GM12878 (cell line): ENCODE results near the gene GPER1. TPM values are rescaled to one million over a fixed set of nuclear protein-coding genes. Genes with fewer than 3 reads are reported as not detected.

Experiments
- CEBPB ChIP-seq, 2 experiments: fragments of 150-350 bp in 1 of 2; IDR thresholded peaks; 2 replicates each; pipeline ENCODE4 v1.6.1; 2012 to 2014; ENCODE audit warnings: low read depth in 2 of 2, low read length in 2 of 2, borderline replicate concordance in 1 of 2, inconsistent platforms in 1 of 2
- FOS ChIP-seq: IDR thresholded peaks from 3 replicates; pipeline ENCODE4 v1.6.1; 2011; ENCODE audit warnings: borderline replicate concordance; ENCODE audit not compliant: insufficient read length; ENCODE audit errors: extremely low read depth
- HDAC6 ChIP-seq: fragments of 200-600 bp; sonication (generic); IDR thresholded peaks from one replicate; pipeline ENCODE4 v1.8.0; 2017; ENCODE audit warnings: antibody characterized with exemption; ENCODE audit not compliant: unreplicated experiment
- IKZF1 ChIP-seq: fragments of 450-650 bp; conservative IDR thresholded peaks from 2 replicates; pipeline ENCODE4 v1.6.1; 2017; ENCODE audit warnings: antibody characterized with exemption, mild to moderate bottlenecking
- MTA3 ChIP-seq: IDR thresholded peaks from 2 replicates; pipeline ENCODE4 v1.6.1; 2012; ENCODE audit warnings: low read length, inconsistent platforms, borderline replicate concordance
- ZNF217 ChIP-seq: fragments of 450-650 bp; IDR thresholded peaks from 2 replicates; pipeline ENCODE4 v1.6.1; 2017; ENCODE audit warnings: antibody characterized with exemption, mild to moderate bottlenecking
- ZNF622 ChIP-seq: fragments of 450-650 bp; IDR thresholded peaks from 2 replicates; pipeline ENCODE4 v1.6.1; 2017; ENCODE audit warnings: mild to moderate bottlenecking, inconsistent platforms
- polyA plus RNA-seq, 11 experiments: library from polyadenylated mRNA; depleted of rRNA in 4 of 11; unstranded in 6 of 11; stranded (reverse) in 5 of 11; fragments of >200 nt; fragmentation: Nextera tagmentation in 4 of 11; fragmentation: Illumina TruSeq in 1 of 11; extraction: Ambion mirVana in 4 of 11; extraction: Trizol in 1 of 11; gene quantifications; 1 replicate in 1 of 11; 2 replicates in 10 of 11; pipeline versions ENCODE4 v1.2.1 to v1.2.3, GENCODE V29; 2011 to 2016; ENCODE audit warnings: inconsistent platforms in 2 of 11, missing spikeins in 2 of 11, low read depth in 1 of 11
- total RNA-seq, 4 experiments: library from RNA; depleted of rRNA in 3 of 4; stranded (reverse); fragments of >200 nt in 3 of 4; fragmentation: Illumina TruSeq in 1 of 4; extraction: Trizol in 1 of 4; gene quantifications; 2 replicates each; pipeline versions ENCODE4 v1.2.1 to v1.2.3, GENCODE V29; 2013 to 2021
- TF ChIP-seq, protein P1 (sequence below): fragments of 450-650 bp; IDR thresholded peaks from 2 replicates; pipeline ENCODE4 v1.6.1; 2017; ENCODE audit warnings: antibody characterized with exemption, mild to moderate bottlenecking, moderate library complexity
- TF ChIP-seq, protein P2 (sequence below), 3 experiments: IDR thresholded peaks in 2 of 3; conservative IDR thresholded peaks in 1 of 3; 2 replicates each; pipeline ENCODE4 v1.5.1; 2011; ENCODE audit warnings: low read depth in 3 of 3, low read length in 3 of 3, mild to moderate bottlenecking in 3 of 3, control low read depth in 2 of 3, moderate library complexity in 2 of 3, inconsistent platforms in 1 of 3, mixed read lengths in 1 of 3; ENCODE audit not compliant: control insufficient read depth in 2 of 3, insufficient read depth in 1 of 3; ENCODE audit errors: extremely low read depth in 1 of 3

Gene GPER1
- total and polyA plus RNA-seq, 10 of the 15 experiments (the other 5 are each of a cell fraction or from before 2014, with no cell fraction given): 0.03 to 6.5 (median 2.6) TPM

DNA sequence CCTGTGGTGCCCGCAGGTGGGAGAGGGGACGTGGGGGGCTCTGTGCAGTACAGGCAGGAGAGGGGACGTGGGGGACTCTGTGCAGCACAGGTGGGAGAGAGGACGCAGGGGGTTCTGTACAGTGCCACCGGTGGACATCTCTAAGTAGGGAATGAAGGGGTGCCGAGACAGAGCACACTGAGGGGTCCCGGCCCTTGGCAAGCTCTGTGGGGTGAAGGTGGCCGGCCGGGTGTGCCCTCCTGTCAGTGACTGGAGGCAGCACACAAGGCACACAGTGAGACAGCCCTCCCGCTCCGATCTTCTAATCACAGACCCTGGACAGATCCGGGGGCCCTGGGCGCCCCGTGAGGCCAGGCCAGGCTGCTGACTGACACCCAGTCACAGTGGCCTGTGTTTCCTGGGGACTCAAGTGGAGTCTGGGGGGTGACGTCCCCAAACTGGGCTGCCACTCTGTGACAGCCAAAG is 32.4 kb upstream of the GPER1 start (continued):
- TF ChIP-seq, protein P1, sequence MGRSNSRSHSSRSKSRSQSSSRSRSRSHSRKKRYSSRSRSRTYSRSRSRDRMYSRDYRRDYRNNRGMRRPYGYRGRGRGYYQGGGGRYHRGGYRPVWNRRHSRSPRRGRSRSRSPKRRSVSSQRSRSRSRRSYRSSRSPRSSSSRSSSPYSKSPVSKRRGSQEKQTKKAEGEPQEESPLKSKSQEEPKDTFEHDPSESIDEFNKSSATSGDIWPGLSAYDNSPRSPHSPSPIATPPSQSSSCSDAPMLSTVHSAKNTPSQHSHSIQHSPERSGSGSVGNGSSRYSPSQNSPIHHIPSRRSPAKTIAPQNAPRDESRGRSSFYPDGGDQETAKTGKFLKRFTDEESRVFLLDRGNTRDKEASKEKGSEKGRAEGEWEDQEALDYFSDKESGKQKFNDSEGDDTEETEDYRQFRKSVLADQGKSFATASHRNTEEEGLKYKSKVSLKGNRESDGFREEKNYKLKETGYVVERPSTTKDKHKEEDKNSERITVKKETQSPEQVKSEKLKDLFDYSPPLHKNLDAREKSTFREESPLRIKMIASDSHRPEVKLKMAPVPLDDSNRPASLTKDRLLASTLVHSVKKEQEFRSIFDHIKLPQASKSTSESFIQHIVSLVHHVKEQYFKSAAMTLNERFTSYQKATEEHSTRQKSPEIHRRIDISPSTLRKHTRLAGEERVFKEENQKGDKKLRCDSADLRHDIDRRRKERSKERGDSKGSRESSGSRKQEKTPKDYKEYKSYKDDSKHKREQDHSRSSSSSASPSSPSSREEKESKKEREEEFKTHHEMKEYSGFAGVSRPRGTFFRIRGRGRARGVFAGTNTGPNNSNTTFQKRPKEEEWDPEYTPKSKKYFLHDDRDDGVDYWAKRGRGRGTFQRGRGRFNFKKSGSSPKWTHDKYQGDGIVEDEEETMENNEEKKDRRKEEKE: no peak
- TF ChIP-seq FOS (no peak), HDAC6 (no peak), IKZF1 (no peak), ZNF217 (no peak), ZNF622 (no peak), CEBPB (IDR thresholded peaks at IDR 0.05; ENCODE audit: borderline replicate concordance in 1 of 2, low read depth in 2 of 2, low read length in 2 of 2) (no peak), MTA3 (no peak)
- TF ChIP-seq, protein P2, sequence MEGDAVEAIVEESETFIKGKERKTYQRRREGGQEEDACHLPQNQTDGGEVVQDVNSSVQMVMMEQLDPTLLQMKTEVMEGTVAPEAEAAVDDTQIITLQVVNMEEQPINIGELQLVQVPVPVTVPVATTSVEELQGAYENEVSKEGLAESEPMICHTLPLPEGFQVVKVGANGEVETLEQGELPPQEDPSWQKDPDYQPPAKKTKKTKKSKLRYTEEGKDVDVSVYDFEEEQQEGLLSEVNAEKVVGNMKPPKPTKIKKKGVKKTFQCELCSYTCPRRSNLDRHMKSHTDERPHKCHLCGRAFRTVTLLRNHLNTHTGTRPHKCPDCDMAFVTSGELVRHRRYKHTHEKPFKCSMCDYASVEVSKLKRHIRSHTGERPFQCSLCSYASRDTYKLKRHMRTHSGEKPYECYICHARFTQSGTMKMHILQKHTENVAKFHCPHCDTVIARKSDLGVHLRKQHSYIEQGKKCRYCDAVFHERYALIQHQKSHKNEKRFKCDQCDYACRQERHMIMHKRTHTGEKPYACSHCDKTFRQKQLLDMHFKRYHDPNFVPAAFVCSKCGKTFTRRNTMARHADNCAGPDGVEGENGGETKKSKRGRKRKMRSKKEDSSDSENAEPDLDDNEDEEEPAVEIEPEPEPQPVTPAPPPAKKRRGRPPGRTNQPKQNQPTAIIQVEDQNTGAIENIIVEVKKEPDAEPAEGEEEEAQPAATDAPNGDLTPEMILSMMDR (IDR thresholded peaks at IDR 0.05 in 2 of 3, conservative IDR thresholded peaks at IDR 0.05 in 1 of 3; ENCODE audit: control insufficient read depth in 2 of 3, extremely low read depth in 1 of 3, insufficient read depth in 1 of 3, low read depth in 3 of 3, low read length in 3 of 3): no peak
- TF ChIP-seq, all 136 proteins: peak for 0
